Measurements from ENCODE around the gene MR1.
A peak's percentile ranks its signal among the peaks of the same experiment; 100 is the strongest.

MR1 gene

GRCh38 chr1:181104790-181105133 lies 71.0 kb downstream of the MR1 start:
- H3K4me1 ChIP-seq (ENCODE audit: control insufficient read depth, insufficient read depth, low read length): peaks cover 26% of the 10 kb centered on the region
- H3K36me3 ChIP-seq (ENCODE audit: control insufficient read depth, insufficient read depth, low read length, severe bottlenecking): no peaks in the 10 kb centered on the region
- DNase-seq (ENCODE audit: low read depth): peak; percentile 61
- H3K27me3 ChIP-seq (replicated peaks; ENCODE audit: control insufficient read depth, insufficient read depth, low read length): no peaks in the 10 kb centered on the region
- H3K4me3 ChIP-seq (ENCODE audit: low read length): peak overlapping the region; percentile 87
- peak overlapping the region; percentile 90 for H3K9ac ChIP-seq (ENCODE audit: low read length)
- no peaks in the 10 kb centered on the region for H3K9me3 ChIP-seq (ENCODE audit: control insufficient read depth, low read length)

GRCh38 chr1:181105134-181106021 lies 71.6 kb downstream of the MR1 start:
- H3K4me3 ChIP-seq (ENCODE audit: low read length): peak overlapping the region; percentile 87
- no peaks in the 10 kb centered on the region for H3K27me3 ChIP-seq (replicated peaks; ENCODE audit: control insufficient read depth, insufficient read depth, low read length)
- DNase-seq (ENCODE audit: low read depth): peak; percentile 97
- H3K4me1 ChIP-seq (ENCODE audit: control insufficient read depth, insufficient read depth, low read length): peaks cover 22% of the 10 kb centered on the region
- H3K9me3 ChIP-seq (ENCODE audit: control insufficient read depth, low read length): no peaks in the 10 kb centered on the region
- no peaks in the 10 kb centered on the region for H3K36me3 ChIP-seq (ENCODE audit: control insufficient read depth, insufficient read depth, low read length, severe bottlenecking)
- peak overlapping the region; percentile 90 for H3K9ac ChIP-seq (ENCODE audit: low read length)

DNA sequence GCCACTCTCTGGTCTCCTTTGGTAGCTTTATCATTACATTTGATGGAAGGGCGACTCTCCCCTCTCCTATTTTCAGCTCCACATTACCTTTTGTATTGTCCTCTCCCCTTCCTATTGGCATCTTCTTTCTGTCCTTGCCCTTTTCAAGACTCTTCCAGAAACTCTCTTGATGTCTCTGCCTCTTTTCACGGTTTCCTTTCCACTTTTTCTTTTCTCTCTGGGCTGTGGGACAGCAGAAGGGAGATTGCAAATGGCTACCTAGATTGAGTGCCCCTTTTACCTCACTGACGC lies 72.2 kb downstream of the MR1 start:
- Histone ChIP-seq H3K4me1 (ENCODE audit: control insufficient read depth, insufficient read depth, low read length) (peaks cover 16% of the 10 kb centered on the region), H3K9ac (ENCODE audit: low read length) (no peak overlapping the region), H3K9me3 (ENCODE audit: control insufficient read depth, low read length) (no peaks in the 10 kb centered on the region), H3K36me3 (ENCODE audit: control insufficient read depth, insufficient read depth, low read length, severe bottlenecking) (no peaks in the 10 kb centered on the region), H3K27me3 (replicated peaks; ENCODE audit: control insufficient read depth, insufficient read depth, low read length) (no peaks in the 10 kb centered on the region), H3K4me3 (ENCODE audit: low read length) (peak overlapping the region; percentile 70)
- no peak for DNase-seq (ENCODE audit: low read depth)

GRCh38 chr1:181106479-181106878 lies 72.7 kb downstream of the MR1 start:
- no peak for DNase-seq (ENCODE audit: low read depth)
- Histone ChIP-seq H3K4me1 (ENCODE audit: control insufficient read depth, insufficient read depth, low read length) (peaks cover 13% of the 10 kb centered on the region), H3K36me3 (ENCODE audit: control insufficient read depth, insufficient read depth, low read length, severe bottlenecking) (no peaks in the 10 kb centered on the region), H3K27me3 (replicated peaks; ENCODE audit: control insufficient read depth, insufficient read depth, low read length) (no peaks in the 10 kb centered on the region), H3K9ac (ENCODE audit: low read length) (no peak overlapping the region), H3K9me3 (ENCODE audit: control insufficient read depth, low read length) (no peaks in the 10 kb centered on the region), H3K4me3 (ENCODE audit: low read length) (no peak overlapping the region)

GRCh38 chr1:181107711-181108110 lies 73.9 kb downstream of the MR1 start:
- Histone ChIP-seq H3K9me3 (ENCODE audit: control insufficient read depth, low read length) (no peaks in the 10 kb centered on the region), H3K27me3 (replicated peaks; ENCODE audit: control insufficient read depth, insufficient read depth, low read length) (no peaks in the 10 kb centered on the region), H3K4me1 (ENCODE audit: control insufficient read depth, insufficient read depth, low read length) (peaks cover 20% of the 10 kb centered on the region), H3K36me3 (ENCODE audit: control insufficient read depth, insufficient read depth, low read length, severe bottlenecking) (no peaks in the 10 kb centered on the region), H3K9ac (ENCODE audit: low read length) (no peak overlapping the region), H3K4me3 (ENCODE audit: low read length) (no peak overlapping the region)
- no peak for DNase-seq (ENCODE audit: low read depth)

GRCh38 chr1:181108304-181108867 lies 74.6 kb downstream of the MR1 start:
- Histone ChIP-seq H3K36me3 (ENCODE audit: control insufficient read depth, insufficient read depth, low read length, severe bottlenecking) (no peaks in the 10 kb centered on the region), H3K27me3 (replicated peaks; ENCODE audit: control insufficient read depth, insufficient read depth, low read length) (no peaks in the 10 kb centered on the region), H3K9ac (ENCODE audit: low read length) (no peak overlapping the region), H3K9me3 (ENCODE audit: control insufficient read depth, low read length) (no peaks in the 10 kb centered on the region), H3K4me3 (ENCODE audit: low read length) (no peak overlapping the region), H3K4me1 (ENCODE audit: control insufficient read depth, insufficient read depth, low read length) (peaks cover 25% of the 10 kb centered on the region)
- DNase-seq (ENCODE audit: low read depth): no peak

- H3K9ac ChIP-seq (ENCODE audit: low read length): no peak overlapping the region
- H3K4me3 ChIP-seq (ENCODE audit: low read length): no peak overlapping the region
- H3K9me3 ChIP-seq (ENCODE audit: control insufficient read depth, low read length): no peaks in the 10 kb centered on the region
- no peaks in the 10 kb centered on the region for H3K27me3 ChIP-seq (replicated peaks; ENCODE audit: control insufficient read depth, insufficient read depth, low read length)
- no peak for DNase-seq (ENCODE audit: low read depth)
- no peaks in the 10 kb centered on the region for H3K36me3 ChIP-seq (ENCODE audit: control insufficient read depth, insufficient read depth, low read length, severe bottlenecking)
- peaks cover 17% of the 10 kb centered on the region for H3K4me1 ChIP-seq (ENCODE audit: control insufficient read depth, insufficient read depth, low read length)
Observed at GRCh38 chr1:181110013-181110412, 76.2 kb downstream of the MR1 start.

Data from adipocyte (in vitro differentiated cells).